Aorta (tissue), 5 donors: ENCODE results near the gene CHI3L2. TPM values are rescaled to one million over a fixed set of nuclear protein-coding genes. Genes with fewer than 3 reads are reported as not detected.

Experiments
- ATAC-seq: fragments of 200-7000 bp; cut with Tn5 transposase; one replicate; pipeline ENCODE4 v1.9.1; 2022; ENCODE audit warnings: moderate library complexity; ENCODE audit not compliant: low FRiP score
- DNase-seq, 2 donors: peaks; one replicate each; pipeline ENCODE4 v3.0.0-alpha.2; 2020
- H3K27ac ChIP-seq, 2 donors: one replicate each; pipeline ENCODE4 v1.5.1; 2013; ENCODE audit warnings: low read length in 2 of 2, mild to moderate bottlenecking in 2 of 2, moderate library complexity in 2 of 2, control low read depth in 1 of 2, inconsistent platforms in 1 of 2, low read depth in 1 of 2
- H3K27me3 ChIP-seq, 2 donors: one replicate each; pipeline ENCODE4 v1.6.1; 2013; ENCODE audit warnings: control low read depth in 1 of 2, low read length in 1 of 2, mild to moderate bottlenecking in 1 of 2, moderate library complexity in 1 of 2; ENCODE audit not compliant: insufficient read depth in 2 of 2, control insufficient read depth in 1 of 2
- H3K36me3 ChIP-seq, 2 donors: one replicate each; pipeline ENCODE4 v1.6.1; 2013; ENCODE audit warnings: control low read depth in 1 of 2, low read length in 1 of 2, mild to moderate bottlenecking in 1 of 2; ENCODE audit not compliant: insufficient read depth in 2 of 2, control insufficient read depth in 1 of 2
- H3K4me1 ChIP-seq, 2 donors: one replicate each; pipeline ENCODE4 v1.6.1; 2013; ENCODE audit warnings: low read length in 2 of 2, control low read depth in 1 of 2, mild to moderate bottlenecking in 1 of 2, moderate library complexity in 1 of 2; ENCODE audit not compliant: insufficient read depth in 2 of 2, control insufficient read depth in 1 of 2
- H3K4me3 ChIP-seq, 2 donors: one replicate each; pipeline ENCODE4 v1.5.1; 2013; ENCODE audit warnings: low read length in 2 of 2, control low read depth in 1 of 2, mild to moderate bottlenecking in 1 of 2
- H3K9me3 ChIP-seq: one replicate; pipeline ENCODE4 v1.6.1; 2013; ENCODE audit warnings: mild to moderate bottlenecking, low read length; ENCODE audit not compliant: control insufficient read depth
- WGBS, 2 donors: extraction: QIAGEN DNeasy Blood & Tissue Kit; methylation state at CpG; one replicate each; pipeline ENCODE4 v1.1.7; 2013; 5-methylcytosine and 5-hydroxymethylcytosine counted together
- intact Hi-C, 2 donors: fragments of 100-400 bp; cut with DNase I; formaldehyde crosslinking; loops; one replicate each; pipeline versions ENCODE4 v1.14.2 to v1.15.0; 2022
- polyA plus RNA-seq, 2 donors: library from polyadenylated mRNA; stranded (reverse); fragments of 200-250 nt; gene quantifications; one replicate each; pipeline ENCODE4 v1.2.3, GENCODE V29; 2013
- total RNA-seq, 2 donors: library from RNA; stranded (reverse); fragmentation: NEBNext Ultra II Directional; extraction: Animal tissue kit (Norgen Biotek cat#: 25700); gene quantifications; one replicate each; pipeline ENCODE4 v1.2.1, GENCODE V29; 2021
- donor health status: healthy with polysubstance abuse.
- donor health status: Bipolar disorder and iron deficiency.
- donor health status: DM: no; HTN: no; CAD: no.
- donor health status: DM: no; HTN: no; CAD: no.
- donor health status: DM: yes; HTN: yes; CAD: no.

The CHI3L2 gene
- total and polyA plus RNA-seq, 4 donors: 0.33 to 12.5 (median 7.8) TPM; not detected in 1

DNA sequence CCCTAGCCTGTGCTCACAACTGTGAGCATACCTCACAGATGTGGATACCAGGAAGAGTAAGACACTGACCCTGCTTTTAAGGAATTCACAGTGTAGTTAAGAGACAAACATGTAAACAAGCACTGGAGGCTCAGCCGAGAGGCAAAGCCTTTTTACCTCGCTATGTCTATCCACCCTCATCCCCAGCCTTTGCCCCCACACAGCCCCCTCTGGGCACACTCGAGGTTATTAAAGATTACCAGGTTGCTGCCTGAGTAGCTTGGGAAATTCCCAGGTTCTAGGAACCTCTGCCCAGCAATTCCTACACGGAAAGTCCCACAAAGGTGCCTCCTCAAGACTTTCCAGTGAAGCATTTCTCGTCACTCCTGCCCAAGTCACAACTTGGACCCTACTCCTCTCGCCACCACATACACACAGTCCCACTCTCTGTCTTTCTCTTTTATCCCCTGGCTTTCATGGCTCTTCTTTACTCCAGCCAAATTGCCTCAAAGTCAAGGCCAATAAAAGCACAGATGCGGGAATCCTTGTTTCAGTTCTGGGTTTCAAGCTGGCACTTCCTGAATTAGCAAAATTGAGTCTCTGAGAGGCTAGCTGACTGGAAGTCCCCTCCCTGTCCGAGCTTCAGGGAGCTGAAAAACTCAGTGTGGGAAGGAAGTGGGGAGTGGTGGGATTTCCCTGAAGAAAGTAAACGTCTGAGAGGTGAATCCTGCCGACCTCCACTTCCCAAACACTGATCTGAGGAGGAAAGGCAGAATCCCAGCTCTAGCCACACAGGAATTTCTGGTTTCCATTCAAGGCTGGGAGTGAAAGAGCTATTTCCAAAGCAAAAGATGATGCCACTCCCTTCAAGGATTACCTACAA, 34.6 kb upstream of the CHI3L2 start:
- Histone ChIP-seq H3K27me3 (no peaks in the 10 kb centered on the region), H3K4me1 (no peaks in the 10 kb centered on the region), H3K9me3 (no peaks in the 10 kb centered on the region), H3K4me3 (no peak overlapping the region), H3K36me3 (no peaks in the 10 kb centered on the region), H3K27ac (no peak overlapping the region)
- DNase-seq (no peak), ATAC-seq (peak; percentile 13)
- intact Hi-C loops: loop anchor here in 1 of 2 donors (10.0 kb wide), 1 partner anchor 62 kb away; no protein-coding TSS in a partner anchor
- 34 to 37% methylated on average over 10 of the region's 10 CpGs for WGBS, 2 donors

DNA sequence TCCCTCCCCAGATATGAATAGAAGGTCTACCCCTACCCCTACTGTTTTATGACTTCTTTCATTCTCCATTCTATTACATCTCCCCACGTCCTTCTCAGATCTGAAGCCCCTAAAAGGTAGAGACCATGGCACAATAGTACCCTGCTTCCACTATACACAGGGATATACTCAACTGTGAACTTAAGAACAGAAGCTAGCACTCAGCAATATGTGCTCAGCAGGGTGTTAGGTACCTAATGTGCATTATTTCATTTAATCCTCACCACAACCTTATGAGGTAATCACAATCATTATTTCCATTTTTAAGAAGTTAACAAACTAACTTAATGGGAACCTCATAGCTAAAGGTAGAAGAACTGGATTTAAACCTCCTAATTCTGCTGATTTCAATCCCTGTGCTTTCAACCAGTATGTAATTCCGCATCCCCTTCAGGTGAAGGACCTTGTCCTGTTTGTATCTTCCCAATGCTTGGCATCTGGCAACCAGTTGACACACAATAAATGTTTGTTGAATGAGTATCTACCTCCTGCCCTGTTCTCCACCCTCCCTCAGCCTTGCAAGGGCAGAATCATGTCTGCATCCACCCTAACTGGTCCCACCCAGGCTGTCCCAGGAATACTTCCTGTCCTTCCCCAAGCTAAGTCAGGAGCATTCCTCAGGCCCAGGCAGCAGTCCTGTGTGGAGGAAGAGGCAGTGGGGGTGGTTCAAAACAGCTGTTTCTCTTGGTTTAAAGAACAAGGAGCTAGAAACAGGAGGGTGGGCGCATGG, 33.6 kb upstream of the CHI3L2 start:
- no peak for DNase-seq
- no peak for ATAC-seq
- Histone ChIP-seq H3K4me1 (no peaks in the 10 kb centered on the region), H3K27ac (no peak overlapping the region), H3K27me3 (no peaks in the 10 kb centered on the region), H3K9me3 (no peaks in the 10 kb centered on the region), H3K4me3 (no peak overlapping the region), H3K36me3 (no peaks in the 10 kb centered on the region)
- intact Hi-C loops: loop anchor here in 1 of 2 donors (10.0 kb wide), 1 partner anchor 61 kb away; no protein-coding TSS in a partner anchor
- 88 to 94% methylated on average over 3 of the region's 3 CpGs for WGBS, 2 donors

DNA sequence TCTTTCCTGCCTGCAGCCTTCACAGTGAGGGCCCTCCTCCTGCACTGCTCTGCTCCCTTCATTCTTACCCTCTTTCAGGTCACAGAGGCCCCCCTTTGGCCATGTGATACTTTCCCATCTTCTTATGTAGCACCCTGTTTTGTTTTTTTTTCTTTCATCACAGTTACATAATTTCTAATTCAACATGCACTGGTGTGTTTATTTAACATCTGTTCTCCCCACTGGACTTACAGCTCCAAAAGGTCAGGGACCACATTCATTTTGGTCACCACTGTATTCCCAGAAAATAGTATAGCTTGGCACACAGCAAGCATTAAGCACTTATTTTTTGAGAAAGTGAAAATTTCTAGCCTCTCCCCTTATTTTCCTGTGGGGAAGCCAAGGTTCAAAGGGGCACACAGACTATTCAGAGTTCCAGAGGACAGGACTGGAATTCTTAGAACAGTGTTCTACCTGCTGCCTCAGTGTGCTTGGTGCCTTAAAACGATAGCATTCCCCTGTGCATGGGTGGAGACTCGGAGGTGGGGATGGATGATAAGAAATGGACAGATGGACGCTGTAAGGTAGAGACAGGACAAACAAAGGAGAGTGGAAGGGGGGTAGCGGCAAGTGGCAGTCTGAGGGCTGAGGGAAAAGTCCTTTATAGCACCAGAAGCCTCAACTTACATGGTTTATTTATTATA, 32.4 kb upstream of the CHI3L2 start:
- Histone ChIP-seq H3K4me3 (no peak overlapping the region), H3K27me3 (no peaks in the 10 kb centered on the region), H3K27ac (no peak overlapping the region), H3K4me1 (no peaks in the 10 kb centered on the region), H3K36me3 (no peaks in the 10 kb centered on the region), H3K9me3 (no peaks in the 10 kb centered on the region)
- 77 to 84% methylated on average over 4 of the region's 4 CpGs for WGBS, 2 donors
- intact Hi-C loops: loop anchor here in 1 of 2 donors (10.0 kb wide), 1 partner anchor 60 kb away; no protein-coding TSS in a partner anchor
- DNase-seq: no peak
- no peak for ATAC-seq

DNA sequence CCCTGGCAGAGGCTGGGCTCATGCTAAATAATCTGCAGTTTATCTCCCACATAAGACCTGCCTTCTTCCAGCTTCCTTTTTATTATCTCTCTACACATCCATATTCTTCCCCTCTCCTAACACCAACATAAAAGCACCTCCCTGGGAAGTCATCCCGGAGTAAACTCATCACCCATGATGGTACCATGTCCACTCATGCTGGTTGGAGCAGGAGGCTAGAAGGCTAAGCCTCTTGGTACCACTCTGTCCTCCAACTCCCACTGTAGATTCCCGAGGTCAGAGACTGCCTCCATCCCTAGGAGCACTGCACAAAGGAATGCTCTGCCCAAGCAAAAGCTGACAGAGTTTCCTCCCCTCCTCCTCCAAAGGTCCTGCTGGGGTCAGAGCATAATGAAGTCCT, 31.3 kb upstream of the CHI3L2 start:
- Histone ChIP-seq H3K4me1 (no peaks in the 10 kb centered on the region), H3K4me3 (no peak overlapping the region)
- 78 to 80% methylated on average over 2 of the region's 2 CpGs for WGBS, 2 donors

DNA sequence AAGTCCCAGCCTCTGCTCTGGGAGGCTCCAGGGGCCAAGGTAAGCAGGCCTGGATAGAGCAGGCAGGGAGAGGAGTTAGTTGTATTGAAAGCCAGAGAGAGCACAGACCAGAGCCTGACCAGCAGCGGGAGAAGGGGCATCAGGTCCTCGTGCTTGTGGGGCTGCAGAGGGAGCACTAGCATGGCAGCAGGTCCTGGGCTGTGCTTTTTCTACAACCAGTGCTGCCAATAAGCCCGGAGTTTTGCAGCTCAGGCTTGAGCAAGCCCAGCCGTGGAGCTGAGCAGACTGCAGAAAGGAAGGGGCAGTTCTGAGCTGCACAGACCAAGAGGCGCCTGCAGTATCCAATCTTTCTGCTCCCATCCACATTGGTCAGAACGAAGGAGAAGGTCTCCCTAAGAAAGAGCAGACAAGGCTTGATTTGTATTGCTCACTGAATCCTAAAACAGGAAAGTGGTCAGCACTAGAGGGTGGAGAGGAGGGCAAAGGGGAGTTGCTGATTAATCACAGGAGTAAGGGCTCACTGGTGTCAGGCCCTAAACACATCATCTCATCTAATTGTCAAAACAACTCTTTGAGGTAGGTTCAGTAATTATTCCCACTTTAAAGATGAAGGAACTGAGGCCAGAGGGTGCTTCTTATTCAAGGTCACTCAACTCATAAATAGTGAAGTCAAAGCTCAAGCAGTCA, 29.8 kb upstream of the CHI3L2 start:
- intact Hi-C loops: loop anchor here in 1 of 2 donors (10.0 kb wide), 1 partner anchor 57 kb away; no protein-coding TSS in a partner anchor
- WGBS, 2 donors: 54 to 57% methylated on average over 5 to 6 of the region's 6 CpGs
- H3K4me1 ChIP-seq: no peaks in the 10 kb centered on the region
- no peaks in the 10 kb centered on the region for H3K27me3 ChIP-seq
- H3K9me3 ChIP-seq: no peaks in the 10 kb centered on the region
- H3K36me3 ChIP-seq: no peaks in the 10 kb centered on the region
- H3K4me3 ChIP-seq: no peak overlapping the region
- H3K27ac ChIP-seq: no peak overlapping the region
- DNase-seq (no peak), ATAC-seq (no peak)

More for the DNA sequence above, 31.3 kb upstream of the CHI3L2 start:
- Histone ChIP-seq H3K9me3 (no peaks in the 10 kb centered on the region), H3K36me3 (no peaks in the 10 kb centered on the region), H3K27me3 (no peaks in the 10 kb centered on the region), H3K27ac (no peak overlapping the region)
- ATAC-seq (no peak), DNase-seq (no peak)
- intact Hi-C loops: loop anchor here in 1 of 2 donors (10.0 kb wide), 1 partner anchor 59 kb away; no protein-coding TSS in a partner anchor

DNA sequence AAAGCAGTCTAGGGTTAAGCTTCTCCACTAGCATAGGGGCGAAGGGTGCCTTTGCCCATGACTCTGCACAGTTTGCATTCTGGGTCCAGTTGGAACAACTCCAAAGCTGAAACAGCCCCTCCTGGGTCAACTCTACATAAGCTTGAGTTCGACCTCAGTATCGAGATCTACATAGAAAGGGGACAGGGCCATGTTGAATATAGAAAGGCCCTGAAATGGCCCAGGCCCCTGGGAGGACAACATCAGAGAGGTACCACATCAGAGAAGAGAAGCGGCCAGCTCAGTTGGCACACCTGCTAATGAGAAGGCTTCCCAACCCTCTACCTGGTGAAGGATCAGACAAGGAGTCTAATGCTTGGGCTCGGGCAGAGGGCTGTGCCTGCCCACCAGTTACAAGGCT, 28.7 kb upstream of the CHI3L2 start:
- no peak overlapping the region for H3K27ac ChIP-seq
- intact Hi-C loops: loop anchor here in 1 of 2 donors (10.0 kb wide), 1 partner anchor 56 kb away; no protein-coding TSS in a partner anchor
- no peak overlapping the region for H3K4me3 ChIP-seq

DNA sequence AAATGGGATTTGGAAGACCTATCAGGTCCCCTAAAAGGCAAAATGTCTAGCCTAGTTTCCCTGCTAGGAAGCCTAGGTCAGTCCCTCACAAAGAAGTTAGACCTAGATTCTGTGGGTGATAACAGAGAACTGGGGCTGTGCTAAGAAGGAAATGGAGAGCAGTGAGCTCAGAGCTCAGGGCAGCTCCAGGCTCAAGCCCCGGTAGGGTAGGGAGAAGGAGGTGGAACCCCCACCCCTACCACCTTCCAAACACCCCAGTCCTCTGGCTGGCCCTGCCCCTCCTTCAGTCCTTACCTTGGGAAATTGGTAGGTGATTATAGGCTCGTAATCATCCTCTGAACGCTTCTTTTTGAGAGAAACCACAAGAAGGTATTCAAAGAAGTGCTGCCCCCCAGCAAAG, 28.2 kb upstream of the CHI3L2 start:
- intact Hi-C loops: loop anchor here in 1 of 2 donors (10.0 kb wide), 1 partner anchor 55 kb away; no protein-coding TSS in a partner anchor
- H3K27ac ChIP-seq: no peak overlapping the region
- H3K4me1 ChIP-seq: no peaks in the 10 kb centered on the region
- WGBS, 2 donors: 87 to 100% methylated on average over 3 of the region's 3 CpGs
- no peaks in the 10 kb centered on the region for H3K9me3 ChIP-seq
- ATAC-seq: no peak
- DNase-seq: no peak
- H3K27me3 ChIP-seq: no peaks in the 10 kb centered on the region
- no peaks in the 10 kb centered on the region for H3K36me3 ChIP-seq
- no peak overlapping the region for H3K4me3 ChIP-seq

More for the DNA sequence above, 28.7 kb upstream of the CHI3L2 start:
- Histone ChIP-seq H3K4me1 (no peaks in the 10 kb centered on the region), H3K9me3 (no peaks in the 10 kb centered on the region), H3K36me3 (no peaks in the 10 kb centered on the region), H3K27me3 (no peaks in the 10 kb centered on the region)
- WGBS, 2 donors: 87 to 90% methylated on average over 5 of the region's 5 CpGs
- no peak for ATAC-seq
- no peak for DNase-seq
